Activated T-helper 1 cell treated with anti-CD3 and anti-CD28 coated beads, Interleukin-12 subunit alpha, Interleukin-12 subunit beta, Interleukin-2, Interleukin-4 antibody, amounts not matched to agents 30 ng/mL and 10 ng/mL and 1 ng/mL, durations not matched to agents 14 hours and 24 hours and 36 hours (primary cell): ENCODE results near the gene AGMO. TPM values are rescaled to one million over a fixed set of nuclear protein-coding genes. Genes with fewer than 3 reads are reported as not detected.

Source experiments
- DNase-seq: peaks from one replicate; pipeline ENCODE4 v3.0.0; 2021; ENCODE audit warnings: low spot score
- H3K27ac Mint-ChIP-seq: one replicate; pipeline ENCODE4 v1.8.0; 2021; ENCODE audit warnings: mild to moderate bottlenecking, mixed read lengths
- H3K27me3 Mint-ChIP-seq: one replicate; pipeline ENCODE4 v1.8.0; 2022; ENCODE audit warnings: mild to moderate bottlenecking, moderate library complexity, mixed read lengths; ENCODE audit not compliant: insufficient read depth
- H3K36me3 Mint-ChIP-seq: one replicate; pipeline ENCODE4 v1.8.0; 2021; ENCODE audit warnings: low read depth, mixed read lengths
- H3K4me1 Mint-ChIP-seq: one replicate; pipeline ENCODE4 v1.8.0; 2021; ENCODE audit warnings: low read depth, mixed read lengths
- H3K4me3 Mint-ChIP-seq: one replicate; pipeline ENCODE4 v1.8.0; 2021; ENCODE audit warnings: mild to moderate bottlenecking, moderate library complexity, mixed read lengths
- H3K9me3 Mint-ChIP-seq: one replicate; pipeline ENCODE4 v1.8.0; 2021; ENCODE audit warnings: mixed read lengths
- intact Hi-C: fragments of 100-400 bp; cut with micrococcal nuclease; formaldehyde crosslinking; loops from one replicate; pipeline ENCODE4 v1.15.1; 2024
- total RNA-seq: library from RNA; stranded (reverse); gene quantifications from 2 replicates; pipeline ENCODE4 v1.2.3, GENCODE V29; 2022

AGMO gene
- total RNA-seq, 1 donor from 2014 or later, result not detected

DNA sequence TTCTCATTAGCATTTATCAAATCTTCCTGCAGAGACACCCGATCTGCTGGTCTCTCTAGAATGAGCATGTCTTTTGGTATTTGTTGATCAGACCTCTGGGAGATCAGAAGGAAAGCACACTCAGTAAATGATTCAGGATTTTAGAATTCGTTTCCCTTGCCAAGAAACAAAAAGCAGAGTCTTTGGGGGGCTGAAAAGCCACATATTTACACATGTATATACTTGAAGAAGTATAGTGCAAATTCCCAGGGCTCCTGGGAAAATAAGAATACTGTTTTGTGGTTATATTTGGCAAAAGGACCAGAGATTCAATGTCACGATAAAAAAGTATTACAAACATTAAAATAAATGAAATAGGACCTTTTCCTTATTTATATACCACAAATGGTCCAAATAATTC is 100.2 kb downstream of the AGMO start:
- no peak overlapping the region for H3K27ac Mint-ChIP-seq
- peaks cover 5% of the 10 kb centered on the region for H3K9me3 Mint-ChIP-seq

DNA sequence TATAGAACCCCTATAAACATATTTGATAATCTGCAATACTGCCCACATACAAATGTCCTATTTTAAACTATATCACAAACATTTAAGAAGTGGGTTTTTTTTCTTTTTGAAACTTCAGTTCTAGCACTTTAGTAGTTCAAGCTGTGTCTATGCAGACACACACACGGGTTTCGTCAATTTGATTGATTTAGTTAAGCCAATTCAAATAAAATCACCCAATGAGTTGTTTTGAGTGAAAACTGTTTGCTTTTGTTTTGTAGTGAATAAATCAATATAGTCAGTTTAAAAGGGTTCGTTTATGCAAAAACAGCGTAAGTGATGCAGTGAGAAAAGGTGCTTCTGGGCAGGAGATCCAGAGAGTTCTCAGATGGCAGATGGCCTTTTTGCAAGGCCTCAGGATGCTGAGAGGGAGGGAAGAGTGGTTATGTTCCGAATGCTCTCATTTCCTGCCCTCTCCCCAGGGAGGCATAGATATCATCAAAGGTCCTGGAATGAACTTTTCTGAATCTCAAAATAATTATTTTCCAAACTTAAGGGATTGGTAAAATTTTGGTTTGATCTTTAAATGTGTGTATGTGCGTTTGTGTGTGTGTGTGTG is 102.7 kb downstream of the AGMO start:
- Mint-ChIP-seq H3K36me3 (no peaks in the 10 kb centered on the region), H3K27ac (no peak overlapping the region), H3K4me1 (no peaks in the 10 kb centered on the region), H3K4me3 (no peak overlapping the region), H3K9me3 (peaks cover 5% of the 10 kb centered on the region), H3K27me3 (no peaks in the 10 kb centered on the region)
- no peak for DNase-seq
- intact Hi-C loops, result loop anchor here (10.0 kb wide), 1 partner anchor 56 kb away; no protein-coding TSS in a partner anchor

More for the DNA sequence above, 100.2 kb downstream of the AGMO start:
- Mint-ChIP-seq H3K27me3 (no peaks in the 10 kb centered on the region), H3K4me3 (no peak overlapping the region), H3K4me1 (no peaks in the 10 kb centered on the region), H3K36me3 (no peaks in the 10 kb centered on the region)
- intact Hi-C loops, result no loop called here
- DNase-seq, result no peak

DNA sequence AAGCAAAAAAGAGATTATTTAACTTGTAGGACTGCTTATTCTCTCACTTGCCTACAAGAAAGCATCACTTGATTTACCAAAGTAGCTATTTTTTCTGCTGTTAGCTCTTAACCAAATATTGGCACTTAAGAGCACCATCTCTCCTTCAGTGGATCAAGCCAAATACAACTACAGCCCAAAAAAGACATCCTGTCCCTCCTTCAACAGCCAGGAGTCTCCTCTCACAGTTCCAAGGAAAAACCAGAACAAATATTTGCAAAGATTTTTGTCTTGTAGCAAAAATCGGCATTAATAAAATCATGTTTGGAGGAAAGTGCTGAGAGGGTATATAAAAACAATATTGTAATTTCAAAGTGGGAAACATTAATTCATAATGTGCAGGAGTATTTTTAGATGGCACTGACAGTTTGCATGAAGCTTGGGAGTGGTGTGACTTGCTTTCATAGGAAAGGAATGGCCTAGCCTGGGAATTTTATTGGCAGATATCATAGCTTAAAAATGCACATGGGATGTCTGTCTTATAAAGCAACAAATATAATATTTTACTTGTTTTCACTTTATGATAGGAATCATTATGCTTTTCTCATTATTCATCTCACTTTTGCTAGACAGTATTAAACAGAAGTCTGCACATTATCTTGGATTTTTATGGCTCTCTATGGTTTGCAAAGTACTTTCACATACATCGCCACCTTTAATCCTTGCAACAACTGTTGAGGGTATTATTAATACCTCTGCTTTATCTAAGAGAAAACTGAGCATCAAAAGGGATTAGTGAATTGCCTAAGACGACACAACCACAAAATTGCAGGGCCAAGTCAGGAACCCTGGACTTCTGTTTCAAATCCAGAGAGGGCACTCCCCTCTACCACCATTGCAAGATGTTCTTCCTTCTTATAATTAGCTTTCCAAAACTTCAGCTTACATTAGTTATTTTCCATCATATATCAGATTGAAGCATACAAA is 103.5 kb downstream of the AGMO start:
- no peak overlapping the region for H3K27ac Mint-ChIP-seq
- H3K4me1 Mint-ChIP-seq, result no peaks in the 10 kb centered on the region
- H3K4me3 Mint-ChIP-seq, result no peak overlapping the region
- intact Hi-C loops, result loop anchor here (10.0 kb wide), 1 partner anchor 57 kb away; no protein-coding TSS in a partner anchor
- H3K9me3 Mint-ChIP-seq, result peaks cover 5% of the 10 kb centered on the region
- no peaks in the 10 kb centered on the region for H3K27me3 Mint-ChIP-seq
- DNase-seq, result no peak
- H3K36me3 Mint-ChIP-seq, result no peaks in the 10 kb centered on the region

DNA sequence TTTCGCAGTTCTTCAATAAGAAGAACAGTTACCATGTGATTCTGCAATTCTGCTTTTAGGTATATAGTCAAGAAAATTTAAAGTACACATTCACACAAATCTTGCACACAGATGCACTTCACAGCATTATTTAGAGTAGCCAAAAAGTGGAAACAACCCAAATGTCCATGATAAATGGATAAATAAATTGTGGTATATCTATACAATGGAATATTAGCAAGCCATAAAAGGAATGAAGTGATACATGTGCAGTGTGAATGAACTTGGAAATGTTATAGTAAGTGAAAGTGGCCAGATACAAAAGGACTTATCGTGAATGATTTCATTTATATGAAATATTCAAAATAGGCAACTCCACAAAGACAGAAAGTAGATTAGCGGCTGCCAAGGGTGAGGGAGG is 109.1 kb downstream of the AGMO start:
- Mint-ChIP-seq H3K9me3 (no peaks in the 10 kb centered on the region), H3K4me3 (no peak overlapping the region), H3K27me3 (no peaks in the 10 kb centered on the region), H3K27ac (no peak overlapping the region), H3K36me3 (no peaks in the 10 kb centered on the region), H3K4me1 (no peaks in the 10 kb centered on the region)
- no peak for DNase-seq
- intact Hi-C loops, result loop anchor here (10.0 kb wide), 1 partner anchor 62 kb away; no protein-coding TSS in a partner anchor

DNA sequence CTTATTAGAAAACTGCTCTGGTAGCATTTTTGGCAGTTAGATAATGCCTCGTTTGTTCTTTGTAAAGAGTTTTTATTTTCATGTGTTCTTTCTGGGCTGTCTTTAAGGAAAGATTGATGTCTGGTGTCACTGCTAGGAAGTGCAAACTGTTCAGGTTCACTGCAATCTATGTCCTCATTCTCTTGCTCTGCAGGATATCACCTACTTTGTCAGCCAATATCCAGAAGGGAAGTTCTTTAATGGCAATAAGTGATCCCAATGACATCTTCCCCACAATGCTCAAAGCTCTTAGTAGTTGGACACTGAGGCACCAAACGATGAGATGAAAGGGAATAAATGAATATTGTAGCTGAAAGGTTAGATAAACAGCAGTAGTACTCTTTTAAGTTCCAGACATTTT is 115.1 kb downstream of the AGMO start:
- peaks cover 3% of the 10 kb centered on the region for H3K9me3 Mint-ChIP-seq

DNA sequence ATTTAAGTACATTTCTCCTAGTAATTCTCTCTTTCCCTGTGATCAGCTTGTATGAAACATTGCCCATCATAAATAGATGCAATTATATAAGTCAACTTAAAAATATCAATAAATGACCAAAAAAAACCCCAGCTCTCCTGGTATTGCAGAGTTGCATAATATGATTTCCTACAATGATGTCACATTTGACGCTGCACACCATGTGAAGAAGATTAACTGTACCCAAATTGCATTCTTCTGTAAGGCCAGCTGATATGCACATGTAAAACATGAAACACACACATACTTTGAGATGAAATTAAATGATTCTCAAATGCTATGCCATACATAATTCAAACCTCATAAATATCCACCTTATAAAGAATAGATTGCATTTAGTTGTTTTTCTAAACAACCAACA is 115.5 kb downstream of the AGMO start:
- Mint-ChIP-seq H3K9me3 (peaks cover 3% of the 10 kb centered on the region), H3K27me3 (no peaks in the 10 kb centered on the region), H3K4me3 (no peak overlapping the region), H3K27ac (no peak overlapping the region), H3K36me3 (no peaks in the 10 kb centered on the region), H3K4me1 (no peaks in the 10 kb centered on the region)
- intact Hi-C loops, result no loop called here
- DNase-seq, result no peak

More for the DNA sequence above, 115.1 kb downstream of the AGMO start:
- no peak overlapping the region for H3K27ac Mint-ChIP-seq
- DNase-seq, result no peak
- H3K27me3 Mint-ChIP-seq, result no peaks in the 10 kb centered on the region
- intact Hi-C loops, result no loop called here
- no peaks in the 10 kb centered on the region for H3K36me3 Mint-ChIP-seq
- no peaks in the 10 kb centered on the region for H3K4me1 Mint-ChIP-seq
- H3K4me3 Mint-ChIP-seq, result no peak overlapping the region

DNA sequence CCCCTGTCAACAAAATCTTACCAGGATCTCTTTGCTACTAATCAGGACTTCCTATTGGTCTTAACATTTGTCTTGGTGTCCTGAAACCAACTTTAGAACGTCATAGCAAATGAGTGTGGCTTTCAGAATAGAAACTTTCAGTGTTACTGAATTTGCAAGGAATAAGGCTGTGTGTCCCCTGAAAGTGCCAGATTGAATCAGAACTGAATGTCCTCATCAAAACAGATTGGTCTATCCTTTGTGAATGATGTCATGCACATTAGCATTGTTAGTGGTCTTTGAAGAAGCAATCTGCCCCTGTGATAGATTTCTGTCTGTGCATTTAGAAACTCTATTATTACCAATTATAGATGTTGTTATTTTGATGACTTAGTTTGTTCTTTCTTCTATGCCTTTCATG is 119.9 kb downstream of the AGMO start:
- peaks cover 9% of the 10 kb centered on the region for H3K9me3 Mint-ChIP-seq
- H3K27ac Mint-ChIP-seq, result no peak overlapping the region
- no peak overlapping the region for H3K4me3 Mint-ChIP-seq
- intact Hi-C loops, result no loop called here
- no peaks in the 10 kb centered on the region for H3K4me1 Mint-ChIP-seq
- no peak for DNase-seq
- H3K27me3 Mint-ChIP-seq, result no peaks in the 10 kb centered on the region
- H3K36me3 Mint-ChIP-seq, result no peaks in the 10 kb centered on the region

DNA sequence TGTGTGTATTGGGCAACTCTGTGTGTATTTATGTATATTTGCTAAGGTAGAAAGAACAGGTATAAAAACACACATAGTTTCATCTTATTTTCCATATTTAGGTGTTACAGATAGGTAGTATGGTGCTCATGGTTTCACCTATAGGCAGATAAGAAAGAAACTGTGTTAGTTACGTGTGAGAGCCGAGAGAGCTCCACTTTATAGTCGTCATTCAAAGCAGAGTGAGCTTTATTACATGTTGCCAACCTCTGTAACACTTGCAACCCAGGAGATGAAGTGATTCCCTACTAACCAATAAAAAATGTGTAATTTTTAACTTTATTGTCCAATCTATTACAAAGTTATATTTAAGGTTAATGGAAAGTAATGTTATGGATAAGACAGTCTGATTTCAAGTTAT is 121.3 kb downstream of the AGMO start:
- no peaks in the 10 kb centered on the region for H3K27me3 Mint-ChIP-seq
- H3K9me3 Mint-ChIP-seq, result peaks cover 9% of the 10 kb centered on the region
- H3K4me3 Mint-ChIP-seq, result no peak overlapping the region
- no peaks in the 10 kb centered on the region for H3K4me1 Mint-ChIP-seq
- H3K36me3 Mint-ChIP-seq, result no peaks in the 10 kb centered on the region
- no peak for DNase-seq
- no peak overlapping the region for H3K27ac Mint-ChIP-seq
- intact Hi-C loops, result no loop called here

DNA sequence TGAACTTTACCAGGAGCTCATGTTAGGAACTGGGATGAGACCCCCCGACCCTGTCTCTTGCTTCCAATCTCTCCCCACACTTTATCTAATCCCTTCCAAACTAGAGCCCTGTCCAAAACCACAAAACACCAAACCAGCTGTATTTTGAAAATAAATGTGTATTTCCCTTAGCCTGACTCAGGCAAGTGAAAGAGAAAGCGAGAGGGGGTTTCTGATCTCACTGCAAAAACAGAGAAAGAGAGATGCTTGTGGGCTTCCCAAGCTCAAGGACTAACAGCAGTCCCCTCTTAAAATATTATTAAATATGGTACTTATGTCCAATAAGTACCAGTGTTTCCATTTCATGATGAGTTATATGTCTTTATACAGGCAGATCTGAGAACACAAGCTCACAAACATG is 122.0 kb downstream of the AGMO start:
- no peak overlapping the region for H3K27ac Mint-ChIP-seq
- no peaks in the 10 kb centered on the region for H3K36me3 Mint-ChIP-seq
- H3K9me3 Mint-ChIP-seq, result peaks cover 9% of the 10 kb centered on the region
- no peaks in the 10 kb centered on the region for H3K4me1 Mint-ChIP-seq
- no peak overlapping the region for H3K4me3 Mint-ChIP-seq
- intact Hi-C loops, result no loop called here
- no peaks in the 10 kb centered on the region for H3K27me3 Mint-ChIP-seq
- DNase-seq, result no peak

DNA sequence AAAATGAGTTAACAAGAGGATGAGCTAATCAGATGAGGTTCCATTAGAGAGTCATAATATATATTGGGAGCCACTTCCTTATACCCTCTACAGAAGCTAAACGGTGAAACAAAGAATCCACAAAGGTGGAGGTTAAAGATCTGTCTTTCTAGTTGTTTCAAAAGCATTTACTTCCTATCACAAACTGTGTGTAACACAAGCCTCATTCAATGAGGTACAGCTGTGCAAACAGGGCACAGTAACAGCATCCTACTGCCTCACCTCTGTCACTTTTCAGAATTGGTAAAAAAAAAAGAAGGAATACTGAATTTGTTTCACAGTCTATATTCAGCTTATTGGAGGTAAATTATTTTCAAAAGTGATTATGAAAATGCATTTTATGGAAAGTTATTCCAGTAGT is 128.7 kb downstream of the AGMO start:
- intact Hi-C loops, result no loop called here
- Mint-ChIP-seq H3K4me3 (no peak overlapping the region), H3K27me3 (no peaks in the 10 kb centered on the region), H3K27ac (no peak overlapping the region), H3K9me3 (no peaks in the 10 kb centered on the region), H3K36me3 (no peaks in the 10 kb centered on the region), H3K4me1 (no peaks in the 10 kb centered on the region)
- DNase-seq, result no peak

DNA sequence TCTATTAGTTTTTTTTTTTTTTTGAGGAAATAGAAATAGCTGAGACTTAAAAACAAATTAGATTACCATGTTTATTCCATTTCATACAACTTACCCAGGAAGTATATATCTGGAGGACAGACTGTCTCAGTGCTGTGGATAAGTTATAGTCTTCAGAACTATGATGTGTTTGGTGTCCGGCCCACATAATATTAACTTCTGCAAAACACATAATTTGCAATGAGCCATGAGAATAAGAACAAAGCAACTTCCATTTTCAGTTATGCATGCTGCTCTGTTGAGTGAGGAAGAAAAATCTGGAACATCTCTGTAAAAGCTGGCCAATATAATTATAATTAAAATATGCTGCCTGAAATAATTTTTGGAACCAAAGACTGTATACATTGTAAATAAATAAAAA is 130.9 kb downstream of the AGMO start:
- intact Hi-C loops, result no loop called here
- no peak for DNase-seq
- Mint-ChIP-seq H3K27me3 (no peaks in the 10 kb centered on the region), H3K4me3 (no peak overlapping the region), H3K27ac (no peak overlapping the region), H3K4me1 (no peaks in the 10 kb centered on the region), H3K9me3 (no peaks in the 10 kb centered on the region), H3K36me3 (no peaks in the 10 kb centered on the region)

DNA sequence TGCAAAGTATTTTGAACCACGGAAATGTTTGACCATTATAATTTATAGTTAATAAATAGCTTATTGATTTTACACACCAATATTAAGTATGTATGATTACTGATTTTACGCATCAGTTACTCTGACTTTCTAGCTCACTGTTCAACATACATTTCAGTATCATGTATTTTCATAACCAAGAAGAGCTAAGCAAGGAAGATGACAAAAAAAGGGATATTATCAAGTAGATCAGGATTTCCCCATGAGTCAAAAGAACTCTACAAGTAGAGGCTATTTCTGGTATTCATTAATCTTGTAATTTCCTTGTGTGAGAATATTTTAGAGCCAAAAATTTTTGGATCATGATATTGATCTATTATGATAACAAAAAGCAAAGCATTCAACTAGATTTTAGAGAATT is 131.6 kb downstream of the AGMO start:
- intact Hi-C loops, result no loop called here
- Mint-ChIP-seq H3K4me3 (no peak overlapping the region), H3K36me3 (no peaks in the 10 kb centered on the region), H3K27ac (no peak overlapping the region), H3K27me3 (no peaks in the 10 kb centered on the region), H3K9me3 (no peaks in the 10 kb centered on the region), H3K4me1 (no peaks in the 10 kb centered on the region)
- DNase-seq, result no peak

DNA sequence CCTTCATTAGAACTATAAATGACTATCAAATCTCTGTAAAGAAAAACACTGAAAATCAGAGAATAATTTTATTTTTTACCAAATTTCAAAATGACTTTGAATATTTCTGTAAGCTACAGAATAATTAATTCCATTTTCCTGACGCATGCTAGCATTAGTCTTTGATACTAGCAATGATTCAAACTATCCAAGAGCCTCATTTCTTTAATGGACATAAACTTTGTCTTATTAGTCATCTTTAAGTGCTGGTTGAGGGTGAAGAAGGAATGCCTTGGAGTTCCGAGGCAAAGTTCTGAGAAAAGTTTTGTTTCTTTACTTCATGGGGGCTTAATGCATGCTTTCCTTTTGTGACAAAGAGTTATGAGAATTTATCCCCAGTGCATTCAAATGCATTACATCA is 137.3 kb downstream of the AGMO start:
- Mint-ChIP-seq H3K4me3 (no peak overlapping the region), H3K4me1 (no peaks in the 10 kb centered on the region), H3K27ac (no peak overlapping the region), H3K36me3 (no peaks in the 10 kb centered on the region), H3K27me3 (no peaks in the 10 kb centered on the region), H3K9me3 (peaks cover 8% of the 10 kb centered on the region)
- no peak for DNase-seq
- intact Hi-C loops, result no loop called here
